Mucosa of rectum (tissue), 2 donors: Measurements from ENCODE around the gene FLT3.
"Not testable (repeated sequence)": the region's sequence is repeated elsewhere in the genome, so short reads cannot be mapped to it uniquely, and the experiment has no call there.

Experiments
- H3K27ac ChIP-seq, 2 donors: one replicate each; pipeline ENCODE4 v1.7.0; 2013; ENCODE audit warnings: inconsistent platforms in 2 of 2, low read depth in 2 of 2, low read length in 2 of 2
- H3K27me3 ChIP-seq, 2 donors: one replicate each; pipeline ENCODE4 v1.7.0; 2013; ENCODE audit warnings: low read length in 2 of 2; ENCODE audit not compliant: control insufficient read depth in 2 of 2, insufficient read depth in 2 of 2
- H3K36me3 ChIP-seq, 2 donors: one replicate each; pipeline ENCODE4 v1.7.0; 2013; ENCODE audit warnings: low read length in 2 of 2; ENCODE audit not compliant: control insufficient read depth in 2 of 2, insufficient read depth in 2 of 2
- H3K4me1 ChIP-seq, 2 donors: one replicate each; pipeline ENCODE4 v1.7.0; 2013; ENCODE audit warnings: low read length in 2 of 2, mild to moderate bottlenecking in 1 of 2; ENCODE audit not compliant: control insufficient read depth in 2 of 2, insufficient read depth in 2 of 2
- H3K4me3 ChIP-seq, 2 donors: one replicate each; pipeline ENCODE4 v1.7.0; 2013; ENCODE audit warnings: low read length in 2 of 2
- H3K9ac ChIP-seq, 2 donors: one replicate each; pipeline ENCODE4 v1.7.0; 2013; ENCODE audit warnings: low read length in 2 of 2, low read depth in 1 of 2, mild to moderate bottlenecking in 1 of 2
- H3K9me3 ChIP-seq, 2 donors: one replicate each; pipeline ENCODE4 v1.7.0; 2013; ENCODE audit warnings: low read length in 2 of 2; ENCODE audit not compliant: control insufficient read depth in 2 of 2
- donor health status: healthy.
- donor health status: Normal muscosa, but diverticular disease.

Gene FLT3

GRCh38 chr13:28012383-28012782 is 88.0 kb downstream of the FLT3 start:
- peaks cover 0 to 2% of the 10 kb centered on the region in 2 donors for H3K27me3 ChIP-seq
- H3K4me1 ChIP-seq: no peaks in the 10 kb centered on the region
- H3K27ac ChIP-seq: no peak overlapping the region
- no peaks in the 10 kb centered on the region for H3K9me3 ChIP-seq
- no peak overlapping the region for H3K4me3 ChIP-seq
- no peaks in the 10 kb centered on the region for H3K36me3 ChIP-seq
- no peak overlapping the region for H3K9ac ChIP-seq

- Histone ChIP-seq H3K36me3 (no peaks in the 10 kb centered on the region), H3K27ac (no peak overlapping the region), H3K9ac (no peak overlapping the region), H3K9me3 (no peaks in the 10 kb centered on the region), H3K4me1 (no peaks in the 10 kb centered on the region), H3K4me3 (no peak overlapping the region), H3K27me3 (peaks cover 0 to 2% of the 10 kb centered on the region in 2 donors)
These were observed 90.3 kb downstream of the FLT3 start for GRCh38 chr13:28010046-28010445.

GRCh38 chr13:28005016-28005415 is 95.4 kb downstream of the FLT3 start:
- H3K36me3 ChIP-seq: not testable (repeated sequence)

GRCh38 chr13:28002886-28003698 is 97.3 kb downstream of the FLT3 start:
- Histone ChIP-seq H3K36me3 (no peaks in the 10 kb centered on the region), H3K27ac (no peak overlapping the region), H3K9me3 (no peaks in the 10 kb centered on the region), H3K4me3 (no peak overlapping the region), H3K4me1 (no peaks in the 10 kb centered on the region), H3K27me3 (no peaks in the 10 kb centered on the region), H3K9ac (no peak overlapping the region)

More at GRCh38 chr13:28005016-28005415, 95.4 kb downstream of the FLT3 start:
- not testable (repeated sequence) for H3K9ac ChIP-seq, H3K27me3 ChIP-seq, H3K4me1 ChIP-seq, H3K9me3 ChIP-seq, H3K4me3 ChIP-seq, H3K27ac ChIP-seq

- no peaks in the 10 kb centered on the region for H3K4me1 ChIP-seq
- no peak overlapping the region for H3K9ac ChIP-seq
- no peaks in the 10 kb centered on the region for H3K36me3 ChIP-seq
- H3K27ac ChIP-seq: no peak overlapping the region
- H3K9me3 ChIP-seq: no peaks in the 10 kb centered on the region
- no peak overlapping the region for H3K4me3 ChIP-seq
- no peaks in the 10 kb centered on the region for H3K27me3 ChIP-seq
These were observed 98.4 kb downstream of the FLT3 start for GRCh38 chr13:28001837-28002473.

- Histone ChIP-seq H3K4me3 (no peak overlapping the region), H3K27me3 (no peaks in the 10 kb centered on the region), H3K9ac (no peak overlapping the region), H3K27ac (no peak overlapping the region), H3K9me3 (no peaks in the 10 kb centered on the region), H3K36me3 (no peaks in the 10 kb centered on the region), H3K4me1 (no peaks in the 10 kb centered on the region)
These were observed 99.3 kb downstream of the FLT3 start for GRCh38 chr13:28001049-28001448.

GRCh38 chr13:28000567-28000966 is 99.8 kb downstream of the FLT3 start:
- H3K27ac ChIP-seq: no peak overlapping the region
- no peaks in the 10 kb centered on the region for H3K9me3 ChIP-seq
- H3K36me3 ChIP-seq: no peaks in the 10 kb centered on the region
- no peaks in the 10 kb centered on the region for H3K4me1 ChIP-seq
- H3K4me3 ChIP-seq: no peak overlapping the region
- no peak overlapping the region for H3K9ac ChIP-seq
- H3K27me3 ChIP-seq: no peaks in the 10 kb centered on the region

GRCh38 chr13:27997904-27998522 is 102.4 kb downstream of the FLT3 start:
- Histone ChIP-seq H3K36me3 (no peaks in the 10 kb centered on the region), H3K27me3 (no peaks in the 10 kb centered on the region), H3K9me3 (no peaks in the 10 kb centered on the region)

GRCh38 chr13:27991881-27992280 is 108.5 kb downstream of the FLT3 start:
- no peaks in the 10 kb centered on the region for H3K4me1 ChIP-seq
- no peaks in the 10 kb centered on the region for H3K27me3 ChIP-seq
- no peaks in the 10 kb centered on the region for H3K36me3 ChIP-seq
- no peak overlapping the region for H3K9ac ChIP-seq
- H3K4me3 ChIP-seq: no peak overlapping the region
- H3K9me3 ChIP-seq: no peaks in the 10 kb centered on the region
- H3K27ac ChIP-seq: no peak overlapping the region

More at GRCh38 chr13:27997904-27998522, 102.4 kb downstream of the FLT3 start:
- Histone ChIP-seq H3K4me1 (no peaks in the 10 kb centered on the region), H3K9ac (no peak overlapping the region), H3K27ac (no peak overlapping the region), H3K4me3 (no peak overlapping the region)

GRCh38 chr13:27988520-27988919 is 111.9 kb downstream of the FLT3 start, which contains the start of gene URAD:
Gene URAD (minus strand): TSS chr13:27988693. CDS start chr13:27988637, 56 bp downstream.
- no peak within 1 kb of the TSS for H3K4me3 ChIP-seq
- no peak within 1 kb of the TSS for H3K27ac ChIP-seq
- H3K9ac ChIP-seq: no peak within 1 kb of the TSS
- H3K4me1 ChIP-seq: peaks cover 0 to 2% of the 10 kb centered on the region in 2 donors
- no peaks in the 10 kb centered on the region for H3K36me3 ChIP-seq
- H3K9me3 ChIP-seq: no peaks in the 10 kb centered on the region
- H3K27me3 ChIP-seq: no peaks in the 10 kb centered on the region
